IPS-NIHi7 (cell line): ENCODE data around the gene SH2B2.
"Not testable (repeated sequence)": the region's sequence is repeated elsewhere in the genome, so short reads cannot be mapped to it uniquely, and the experiment has no call there.

Experiments
- DNase-seq: peaks from one replicate; pipeline ENCODE4 v3.0.0; 2012; ENCODE audit warnings: mixed read lengths; ENCODE audit errors: extremely low spot score

SH2B2 gene

GRCh38 chr7:102285540-102286236, 980 bp upstream of the SH2B2 start:
- DNase-seq: no peak

- DNase-seq: peak; percentile 35
These were observed 678 bp downstream of the SH2B2 start for GRCh38 chr7:102287111-102287980.

- DNase-seq: no peak
These were observed 1.3 kb downstream of the SH2B2 start for GRCh38 chr7:102287981-102288278.

- no peak for DNase-seq
These were observed 1.7 kb downstream of the SH2B2 start for GRCh38 chr7:102288285-102288930.

GRCh38 chr7:102289057-102289456, 2.4 kb downstream of the SH2B2 start:
- no peak for DNase-seq

- DNase-seq: no peak
These were observed 4.6 kb downstream of the SH2B2 start for GRCh38 chr7:102291056-102291915.

GRCh38 chr7:102291916-102292267, 5.2 kb downstream of the SH2B2 start:
- no peak for DNase-seq

GRCh38 chr7:102292813-102293798, 6.4 kb downstream of the SH2B2 start:
- peak; percentile 74 for DNase-seq

- no peak for DNase-seq
These were observed 7.9 kb downstream of the SH2B2 start for GRCh38 chr7:102294589-102294988.

GRCh38 chr7:102295346-102296178, 8.9 kb downstream of the SH2B2 start:
- no peak for DNase-seq

GRCh38 chr7:102296179-102296438, 9.4 kb downstream of the SH2B2 start:
- no peak for DNase-seq

- DNase-seq: no peak
These were observed 9.8 kb downstream of the SH2B2 start for GRCh38 chr7:102296514-102296913.

- DNase-seq: no peak
These were observed 11.0 kb downstream of the SH2B2 start for GRCh38 chr7:102297487-102298218.

- DNase-seq: peak; percentile 89
These were observed 14.1 kb downstream of the SH2B2 start for GRCh38 chr7:102300643-102301221.

- DNase-seq: not testable (repeated sequence)
These were observed 14.7 kb downstream of the SH2B2 start for GRCh38 chr7:102301367-102301766.

- DNase-seq: no peak
These were observed 15.4 kb downstream of the SH2B2 start for GRCh38 chr7:102302025-102302424.

- DNase-seq: no peak
These were observed 17.2 kb downstream of the SH2B2 start for GRCh38 chr7:102303669-102304422.

GRCh38 chr7:102304668-102305067, 18.0 kb downstream of the SH2B2 start:
- DNase-seq: no peak
